Ecto neural progenitor cell (in vitro differentiated cells): ENCODE data around the gene FSD1.

ENCODE experiments used
- DNase-seq: peaks from one replicate; pipeline ENCODE4 v3.0.0-alpha.2; 2018; ENCODE audit warnings: low spot score

The FSD1 gene

GRCh38 chr19:4319067-4319718 lies 14.8 kb downstream of the FSD1 start:
- DNase-seq, result no peak

- no peak for DNase-seq
Observed at GRCh38 chr19:4320419-4320818, 16.0 kb downstream of the FSD1 start.

DNA sequence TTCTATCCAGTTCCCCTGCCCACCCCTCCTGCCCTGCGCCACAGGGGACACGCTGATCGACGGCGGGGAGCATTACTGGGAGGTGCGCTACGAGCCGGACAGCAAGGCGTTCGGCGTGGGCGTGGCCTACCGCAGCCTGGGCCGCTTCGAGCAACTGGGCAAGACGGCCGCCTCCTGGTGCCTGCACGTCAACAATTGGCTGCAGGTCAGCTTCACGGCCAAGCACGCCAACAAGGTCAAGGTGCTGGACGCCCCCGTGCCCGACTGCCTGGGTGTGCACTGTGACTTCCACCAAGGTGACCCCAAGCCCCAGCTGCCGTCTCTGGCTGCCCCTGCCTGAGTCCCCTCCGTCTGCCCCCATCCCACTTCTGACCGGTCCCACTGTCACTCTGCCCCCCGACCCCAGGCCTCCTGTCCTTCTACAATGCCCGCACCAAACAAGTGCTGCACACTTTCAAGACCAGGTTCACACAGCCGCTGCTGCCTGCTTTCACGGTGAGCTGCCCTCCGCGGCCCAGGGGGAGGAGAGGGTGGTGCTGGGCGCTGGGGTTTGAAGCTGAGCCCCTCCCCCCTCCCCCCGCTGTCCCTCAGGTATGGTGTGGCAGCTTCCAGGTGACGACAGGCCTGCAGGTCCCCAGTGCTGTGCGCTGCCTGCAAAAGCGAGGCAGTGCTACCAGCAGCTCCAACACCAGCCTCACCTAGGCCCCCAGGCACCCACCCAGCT lies 18.7 kb downstream of the FSD1 start:
- DNase-seq, result no peak

- DNase-seq, result no peak
Observed at GRCh38 chr19:4323692-4324091, 19.3 kb downstream of the FSD1 start.

- no peak for DNase-seq
Observed at GRCh38 chr19:4324228-4324627, 19.8 kb downstream of the FSD1 start.

DNA sequence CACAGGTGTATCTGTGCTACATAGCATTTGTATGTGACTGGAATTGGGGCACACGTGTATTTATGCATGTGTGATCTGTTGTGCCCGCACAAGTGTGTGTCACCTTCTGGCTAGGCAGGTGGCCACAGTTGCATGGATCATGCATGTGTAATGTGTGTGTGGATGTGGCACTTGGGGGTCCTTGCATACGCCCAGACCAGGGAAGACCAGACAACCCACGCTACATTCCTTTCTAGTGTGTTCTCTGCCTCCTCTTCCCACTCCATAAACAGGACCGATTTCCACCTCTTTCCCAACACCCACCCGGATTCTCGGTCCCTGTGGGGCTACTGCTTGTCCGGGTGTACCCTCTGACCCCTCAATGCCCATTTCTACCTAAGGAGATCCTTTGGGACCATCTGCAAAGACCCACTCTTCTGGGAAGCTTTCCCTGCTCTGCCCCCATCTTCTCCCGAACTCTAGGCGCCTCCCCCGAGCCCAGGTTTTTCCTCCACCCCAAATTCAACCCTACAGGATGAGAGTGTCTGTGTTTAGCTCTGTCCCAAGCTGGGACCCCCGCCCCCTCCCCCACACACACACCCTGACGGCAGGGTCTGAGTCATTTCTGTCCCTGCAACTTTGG lies 21.9 kb downstream of the FSD1 start:
- no peak for DNase-seq

- DNase-seq, result peak; percentile 76
Observed at GRCh38 chr19:4326837-4327251, 22.4 kb downstream of the FSD1 start.

DNA sequence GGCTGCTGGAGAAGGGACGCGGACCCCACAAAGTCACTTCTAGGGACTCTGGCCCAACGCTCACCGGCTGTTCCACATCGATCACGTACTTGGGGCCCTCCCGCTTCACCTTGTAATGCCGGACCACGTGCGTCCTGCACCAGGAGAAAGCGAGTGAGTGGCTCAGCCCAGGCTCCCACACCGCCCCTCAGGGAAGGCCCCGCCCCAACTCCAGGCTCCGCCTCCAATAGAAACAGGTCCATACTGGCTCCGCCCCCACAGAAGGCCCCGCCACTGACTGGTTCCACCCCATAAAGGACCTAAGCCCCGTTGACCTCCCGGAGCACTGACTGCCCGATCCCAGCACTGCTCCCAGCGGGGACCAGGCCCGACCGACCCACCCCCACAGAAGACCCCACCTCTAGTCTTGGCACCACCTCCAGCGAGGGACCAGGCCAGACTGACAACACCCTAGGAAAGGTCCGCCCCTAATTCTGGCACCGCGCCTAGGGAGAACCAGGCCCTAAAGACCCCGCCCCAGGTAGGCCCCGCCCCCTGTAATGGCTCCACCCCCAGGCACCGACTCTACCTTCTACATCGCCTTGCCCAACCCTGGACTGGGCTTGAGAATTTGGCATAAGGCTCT lies 23.0 kb downstream of the FSD1 start:
- DNase-seq, result peak; percentile 91

DNA sequence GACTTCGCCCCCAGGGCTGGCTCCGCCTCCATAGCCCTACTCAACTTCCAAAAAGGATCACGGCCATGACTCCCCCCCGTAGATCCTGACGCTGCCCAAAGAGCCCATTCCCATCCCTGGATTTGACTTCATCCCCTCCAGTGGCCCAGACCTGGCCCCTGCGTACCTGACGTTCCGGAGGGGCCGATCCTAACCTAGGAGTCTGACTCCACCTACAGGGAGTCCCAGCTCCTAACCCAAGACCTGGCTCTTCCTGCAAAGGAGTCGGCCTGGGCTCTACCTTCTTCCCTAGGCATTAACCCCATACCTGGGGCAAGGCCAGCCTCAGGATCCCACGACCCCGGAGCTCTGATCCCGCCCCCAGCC lies 23.5 kb downstream of the FSD1 start:
- no peak for DNase-seq

- peak; percentile 99 for DNase-seq
Observed at GRCh38 chr19:4328243-4328990, 24.0 kb downstream of the FSD1 start.

- peak; percentile 63 for DNase-seq
Observed at GRCh38 chr19:4328991-4329681, 24.7 kb downstream of the FSD1 start.

- DNase-seq, result no peak
Observed at GRCh38 chr19:4329858-4330257, 25.5 kb downstream of the FSD1 start.

DNA sequence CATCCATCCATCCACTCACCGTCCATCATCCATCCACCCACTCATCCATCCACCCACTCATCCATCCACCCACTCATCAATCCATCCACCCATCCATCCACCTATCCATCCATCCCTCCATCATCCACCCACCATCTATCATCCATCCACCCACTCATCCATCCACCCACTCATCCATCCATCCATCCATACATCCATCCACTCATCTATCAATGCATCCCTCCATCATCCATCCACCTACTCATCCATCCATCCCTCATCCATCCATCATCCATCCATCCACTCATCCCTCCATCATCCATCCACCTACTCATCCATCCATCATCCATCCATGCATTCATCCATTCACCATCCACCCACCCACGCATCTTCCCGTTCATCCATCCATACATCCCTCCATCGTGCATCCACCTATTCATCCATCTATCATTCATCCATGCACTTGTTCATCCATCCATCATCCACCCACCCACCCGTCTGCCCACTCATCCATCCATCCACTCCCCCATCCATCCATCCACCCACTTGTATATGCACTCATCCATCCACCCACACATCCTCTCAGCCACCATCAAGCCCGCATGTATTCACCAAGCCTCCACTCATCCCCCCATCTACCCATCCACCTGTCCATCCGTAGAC lies 30.7 kb downstream of the FSD1 start:
- DNase-seq, result no peak

GRCh38 chr19:4337906-4338440 lies 33.6 kb downstream of the FSD1 start:
- no peak for DNase-seq

DNA sequence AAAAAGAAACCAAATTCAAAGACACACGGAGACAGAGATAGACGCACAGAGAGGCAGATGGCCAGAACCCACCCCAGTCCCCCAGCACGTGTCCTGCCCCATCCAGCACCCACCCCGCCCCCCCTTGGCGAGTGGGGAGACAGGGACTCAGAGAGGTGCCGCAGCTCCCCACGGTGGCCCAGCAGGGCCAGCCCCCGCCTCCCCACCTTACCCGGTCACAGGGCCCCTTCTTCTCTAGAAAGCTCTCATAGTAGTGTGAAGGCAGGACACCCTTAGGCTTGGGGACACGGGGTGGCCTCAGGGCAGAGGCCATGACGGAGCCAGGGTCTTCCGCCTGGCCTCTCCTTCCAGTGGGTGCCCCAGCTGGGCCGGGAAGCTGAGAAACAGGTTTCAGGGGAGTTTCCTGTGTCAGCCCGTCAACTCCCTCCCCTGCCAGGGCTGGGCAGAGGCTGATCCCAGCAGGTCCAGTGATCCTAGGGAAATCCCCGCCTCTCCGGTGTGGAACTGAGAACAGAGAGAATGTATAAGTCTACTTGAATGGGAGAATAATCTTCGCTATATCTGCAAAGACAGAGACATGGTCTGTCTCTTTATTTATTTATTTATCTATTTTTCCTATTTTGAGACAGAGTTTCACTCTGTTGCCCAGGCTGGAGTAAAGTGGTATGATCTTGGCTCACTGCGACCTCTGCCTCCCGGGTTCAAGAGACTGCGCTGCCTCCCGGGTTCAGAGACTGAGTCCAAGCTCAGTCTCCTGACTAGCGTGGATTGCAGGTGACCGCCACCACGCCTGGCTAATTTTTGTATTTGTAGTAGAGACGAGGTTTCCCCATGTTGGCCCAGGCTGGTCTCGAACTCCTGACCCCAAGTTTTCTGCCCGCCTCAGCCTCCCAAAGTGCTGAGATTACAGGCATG lies 34.3 kb downstream of the FSD1 start, which contains the start of gene STAP2:
Gene STAP2 (minus strand): TSS at position 387 of the 915 bp plus-strand sequence. CDS start 74 bp downstream, at position 313.
- no peak for DNase-seq

DNA sequence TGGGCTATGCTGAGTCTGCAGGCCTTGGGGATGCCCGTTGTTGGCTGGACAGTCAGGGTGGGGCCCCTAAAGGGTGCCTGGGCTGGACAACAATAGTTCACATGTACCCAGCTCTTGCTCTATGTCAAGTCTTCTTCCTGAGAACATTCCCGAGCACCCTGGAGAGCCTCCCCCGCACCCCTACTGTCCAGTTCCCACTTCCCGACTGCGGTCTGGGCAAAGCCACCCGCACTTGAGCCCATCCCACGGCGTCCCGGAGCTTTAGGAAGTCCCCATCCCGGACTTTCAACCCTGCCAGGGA lies 37.9 kb downstream of the FSD1 start:
- no peak for DNase-seq

- peak; percentile 98 for DNase-seq
Observed at GRCh38 chr19:4342615-4343369, 38.4 kb downstream of the FSD1 start.

GRCh38 chr19:4343370-4344307 lies 39.2 kb downstream of the FSD1 start, which contains the start of gene MPND:
MPND (plus strand) TSS chr19:4343562; CDS start chr19:4343594, 32 bp downstream.
- peak; percentile 95 for DNase-seq
